Dendritic cell treated with granulocyte-macrophage colony-stimulating factor and Interleukin-4, amounts not matched to agents 40 ng/mL and 50 ng/mL, for 4 days (primary cell): ENCODE data around the gene TMEM150C.

ENCODE experiments used
- H3K27ac Mint-ChIP-seq: one replicate; pipeline ENCODE4 v1.8.0; 2022; ENCODE audit warnings: mild to moderate bottlenecking, mixed read lengths
- H3K27me3 Mint-ChIP-seq: one replicate; pipeline ENCODE4 v1.8.0; 2022; ENCODE audit warnings: mild to moderate bottlenecking, mixed read lengths
- H3K36me3 Mint-ChIP-seq: one replicate; pipeline ENCODE4 v1.8.0; 2022; ENCODE audit warnings: low read depth, mixed read lengths
- H3K4me1 Mint-ChIP-seq: one replicate; pipeline ENCODE4 v1.8.0; 2022; ENCODE audit warnings: low read depth, mixed read lengths
- H3K4me3 Mint-ChIP-seq: one replicate; pipeline ENCODE4 v1.8.0; 2022; ENCODE audit warnings: mild to moderate bottlenecking, moderate library complexity, mixed read lengths
- H3K9me3 Mint-ChIP-seq: one replicate; pipeline ENCODE4 v1.8.0; 2022; ENCODE audit warnings: mixed read lengths
- intact Hi-C: fragments of 100-400 bp; cut with micrococcal nuclease; formaldehyde crosslinking; loops from one replicate; pipeline ENCODE4 v1.15.0; 2022

The TMEM150C gene

GRCh38 chr4:82517043-82517442 is 44.7 kb downstream of the TMEM150C start:
- Mint-ChIP-seq H3K36me3 (no peaks in the 10 kb centered on the region), H3K9me3 (no peaks in the 10 kb centered on the region), H3K4me3 (no peak overlapping the region), H3K27ac (no peak overlapping the region), H3K27me3 (no peaks in the 10 kb centered on the region), H3K4me1 (no peaks in the 10 kb centered on the region)
- intact Hi-C loops = no loop called here

GRCh38 chr4:82515705-82516104 is 46.1 kb downstream of the TMEM150C start:
- H3K36me3 Mint-ChIP-seq = no peaks in the 10 kb centered on the region
- no peaks in the 10 kb centered on the region for H3K27me3 Mint-ChIP-seq

GRCh38 chr4:82513382-82513781 is 48.4 kb downstream of the TMEM150C start:
- intact Hi-C loops = no loop called here
- Mint-ChIP-seq H3K36me3 (no peaks in the 10 kb centered on the region), H3K4me1 (no peaks in the 10 kb centered on the region), H3K4me3 (no peak overlapping the region), H3K27me3 (peaks cover 1% of the 10 kb centered on the region), H3K27ac (no peak overlapping the region), H3K9me3 (no peaks in the 10 kb centered on the region)

More at GRCh38 chr4:82515705-82516104, 46.1 kb downstream of the TMEM150C start:
- Mint-ChIP-seq H3K9me3 (no peaks in the 10 kb centered on the region), H3K27ac (no peak overlapping the region), H3K4me3 (no peak overlapping the region), H3K4me1 (no peaks in the 10 kb centered on the region)
- intact Hi-C loops = no loop called here

GRCh38 chr4:82510216-82510615 is 51.6 kb downstream of the TMEM150C start:
- H3K27ac Mint-ChIP-seq = no peak overlapping the region
- intact Hi-C loops = no loop called here
- H3K27me3 Mint-ChIP-seq = peaks cover 1% of the 10 kb centered on the region
- H3K4me1 Mint-ChIP-seq = no peaks in the 10 kb centered on the region
- H3K4me3 Mint-ChIP-seq = no peak overlapping the region
- H3K9me3 Mint-ChIP-seq = no peaks in the 10 kb centered on the region
- no peaks in the 10 kb centered on the region for H3K36me3 Mint-ChIP-seq

GRCh38 chr4:82508806-82509428 is 52.9 kb downstream of the TMEM150C start:
- H3K27me3 Mint-ChIP-seq = peaks cover 1% of the 10 kb centered on the region
- H3K4me1 Mint-ChIP-seq = no peaks in the 10 kb centered on the region
- no peak overlapping the region for H3K4me3 Mint-ChIP-seq
- intact Hi-C loops = no loop called here
- no peak overlapping the region for H3K27ac Mint-ChIP-seq
- H3K36me3 Mint-ChIP-seq = no peaks in the 10 kb centered on the region
- H3K9me3 Mint-ChIP-seq = no peaks in the 10 kb centered on the region

GRCh38 chr4:82508011-82508410 is 53.8 kb downstream of the TMEM150C start:
- H3K9me3 Mint-ChIP-seq = no peaks in the 10 kb centered on the region
- intact Hi-C loops = no loop called here
- H3K27ac Mint-ChIP-seq = no peak overlapping the region
- H3K4me3 Mint-ChIP-seq = no peak overlapping the region
- H3K36me3 Mint-ChIP-seq = no peaks in the 10 kb centered on the region
- H3K27me3 Mint-ChIP-seq = peaks cover 1% of the 10 kb centered on the region
- no peaks in the 10 kb centered on the region for H3K4me1 Mint-ChIP-seq

GRCh38 chr4:82501154-82501442 is 60.7 kb downstream of the TMEM150C start:
- intact Hi-C loops = no loop called here
- Mint-ChIP-seq H3K27me3 (no peaks in the 10 kb centered on the region), H3K9me3 (no peaks in the 10 kb centered on the region), H3K36me3 (no peaks in the 10 kb centered on the region), H3K4me3 (no peak overlapping the region), H3K27ac (no peak overlapping the region), H3K4me1 (peaks cover 5% of the 10 kb centered on the region)

GRCh38 chr4:82500435-82501153 is 61.2 kb downstream of the TMEM150C start:
- H3K4me1 Mint-ChIP-seq = peaks cover 5% of the 10 kb centered on the region
- intact Hi-C loops = no loop called here
- no peak overlapping the region for H3K4me3 Mint-ChIP-seq
- no peaks in the 10 kb centered on the region for H3K36me3 Mint-ChIP-seq
- H3K9me3 Mint-ChIP-seq = no peaks in the 10 kb centered on the region
- no peak overlapping the region for H3K27ac Mint-ChIP-seq
- H3K27me3 Mint-ChIP-seq = no peaks in the 10 kb centered on the region

GRCh38 chr4:82499738-82500434 is 61.9 kb downstream of the TMEM150C start:
- intact Hi-C loops = no loop called here
- H3K36me3 Mint-ChIP-seq = no peaks in the 10 kb centered on the region
- H3K27me3 Mint-ChIP-seq = no peaks in the 10 kb centered on the region
- no peaks in the 10 kb centered on the region for H3K9me3 Mint-ChIP-seq
- H3K27ac Mint-ChIP-seq = no peak overlapping the region
- no peak overlapping the region for H3K4me3 Mint-ChIP-seq
- H3K4me1 Mint-ChIP-seq = peaks cover 5% of the 10 kb centered on the region

- no peak overlapping the region for H3K4me3 Mint-ChIP-seq
- H3K36me3 Mint-ChIP-seq = no peaks in the 10 kb centered on the region
- no peaks in the 10 kb centered on the region for H3K9me3 Mint-ChIP-seq
- no peaks in the 10 kb centered on the region for H3K27me3 Mint-ChIP-seq
- H3K4me1 Mint-ChIP-seq = peaks cover 12% of the 10 kb centered on the region
- intact Hi-C loops = no loop called here
- no peak overlapping the region for H3K27ac Mint-ChIP-seq
Observed at GRCh38 chr4:82496349-82496748, 65.4 kb downstream of the TMEM150C start.

- intact Hi-C loops = no loop called here
- Mint-ChIP-seq H3K4me3 (no peak overlapping the region), H3K27ac (no peak overlapping the region), H3K9me3 (no peaks in the 10 kb centered on the region), H3K27me3 (no peaks in the 10 kb centered on the region), H3K36me3 (no peaks in the 10 kb centered on the region), H3K4me1 (peaks cover 12% of the 10 kb centered on the region)
Observed at GRCh38 chr4:82495666-82496065, 66.1 kb downstream of the TMEM150C start.

- no peaks in the 10 kb centered on the region for H3K36me3 Mint-ChIP-seq
- intact Hi-C loops = no loop called here
- H3K9me3 Mint-ChIP-seq = no peaks in the 10 kb centered on the region
- H3K4me1 Mint-ChIP-seq = peaks cover 12% of the 10 kb centered on the region
- no peaks in the 10 kb centered on the region for H3K27me3 Mint-ChIP-seq
- H3K27ac Mint-ChIP-seq = no peak overlapping the region
- H3K4me3 Mint-ChIP-seq = no peak overlapping the region
Observed at GRCh38 chr4:82493721-82494425, 67.9 kb downstream of the TMEM150C start.

GRCh38 chr4:82491251-82491960 is 70.4 kb downstream of the TMEM150C start:
- intact Hi-C loops = no loop called here
- peaks cover 9% of the 10 kb centered on the region for H3K4me1 Mint-ChIP-seq
- no peaks in the 10 kb centered on the region for H3K9me3 Mint-ChIP-seq
- no peak overlapping the region for H3K4me3 Mint-ChIP-seq
- no peaks in the 10 kb centered on the region for H3K36me3 Mint-ChIP-seq
- H3K27ac Mint-ChIP-seq = no peak overlapping the region
- no peaks in the 10 kb centered on the region for H3K27me3 Mint-ChIP-seq

GRCh38 chr4:82489987-82490386 is 71.8 kb downstream of the TMEM150C start:
- no peaks in the 10 kb centered on the region for H3K36me3 Mint-ChIP-seq
- no peak overlapping the region for H3K4me3 Mint-ChIP-seq
- peaks cover 7% of the 10 kb centered on the region for H3K4me1 Mint-ChIP-seq
- H3K27me3 Mint-ChIP-seq = no peaks in the 10 kb centered on the region
- no peaks in the 10 kb centered on the region for H3K9me3 Mint-ChIP-seq
- intact Hi-C loops = no loop called here
- H3K27ac Mint-ChIP-seq = no peak overlapping the region
